HL-60/S4 (cell line): ENCODE data around the gene KRTAP5-9.
"Not testable (repeated sequence)": the region's sequence is repeated elsewhere in the genome, so short reads cannot be mapped to it uniquely, and the experiment has no call there.

Source experiments
- in situ Hi-C: fragments of 300-500 bp; cut with MboI; formaldehyde crosslinking; loops from 2 replicates; pipeline ENCODE4 v1.14.3; 2022; ENCODE audit warnings: low sequenced_read_pairs

Gene KRTAP5-9

DNA sequence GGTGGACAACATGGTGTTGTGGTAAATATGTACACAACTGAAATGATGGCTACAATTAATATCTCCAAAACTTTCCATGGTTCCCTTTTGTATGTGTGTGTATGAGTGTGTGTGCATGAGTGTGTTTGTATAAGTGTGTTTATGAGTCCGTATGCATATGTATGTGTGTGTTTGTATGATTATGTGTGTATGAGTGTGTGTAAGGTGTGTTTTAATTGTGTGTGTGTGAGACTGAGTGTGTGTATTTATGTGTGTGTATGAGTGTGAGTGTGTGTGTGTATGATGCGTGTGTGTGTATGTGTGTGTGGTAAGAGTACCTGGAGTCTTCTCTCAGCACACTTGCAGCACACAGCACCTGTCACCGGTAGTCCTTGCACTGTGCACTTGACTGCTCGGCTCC, 7.8 kb downstream of the KRTAP5-9 start:
- in situ Hi-C loops, result no loop called here

DNA sequence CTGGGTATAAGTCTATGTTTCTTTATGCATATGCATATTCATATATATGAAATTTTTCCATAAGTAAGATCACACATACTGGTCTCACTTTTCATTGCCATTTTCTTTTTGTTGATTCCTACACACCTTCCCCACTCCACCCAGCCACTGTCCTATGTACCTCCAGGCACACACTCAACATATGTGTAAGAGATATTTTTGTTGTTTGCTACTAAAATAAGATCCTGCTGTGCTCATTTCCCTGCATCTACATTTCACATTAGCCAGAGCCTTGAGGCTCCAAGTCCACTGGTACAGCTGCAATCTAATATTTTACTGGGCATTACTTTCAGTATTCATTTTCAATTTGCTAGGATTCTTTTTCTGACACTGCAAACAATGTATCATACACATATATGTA, 9.0 kb downstream of the KRTAP5-9 start:
- in situ Hi-C loops, result no loop called here

DNA sequence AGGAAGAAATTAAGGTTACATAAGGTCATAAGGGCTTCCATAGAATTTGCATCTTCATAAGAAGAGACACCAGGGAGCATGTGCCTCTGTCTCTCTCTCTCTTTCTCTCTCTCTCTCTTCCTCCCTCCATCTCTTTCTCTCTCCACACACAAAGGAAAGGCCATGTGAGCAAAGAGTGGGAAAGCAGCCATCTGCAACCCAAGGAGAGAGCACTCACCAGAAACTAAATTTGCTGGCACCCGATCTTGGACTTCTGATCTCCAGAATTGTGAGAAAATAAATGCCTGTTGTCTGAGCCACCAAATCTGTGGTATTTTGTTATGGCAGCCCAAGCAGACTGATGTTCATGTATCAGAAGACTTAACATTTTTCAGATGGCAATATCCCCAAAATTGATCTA, 10.8 kb downstream of the KRTAP5-9 start:
- in situ Hi-C loops, result no loop called here

DNA sequence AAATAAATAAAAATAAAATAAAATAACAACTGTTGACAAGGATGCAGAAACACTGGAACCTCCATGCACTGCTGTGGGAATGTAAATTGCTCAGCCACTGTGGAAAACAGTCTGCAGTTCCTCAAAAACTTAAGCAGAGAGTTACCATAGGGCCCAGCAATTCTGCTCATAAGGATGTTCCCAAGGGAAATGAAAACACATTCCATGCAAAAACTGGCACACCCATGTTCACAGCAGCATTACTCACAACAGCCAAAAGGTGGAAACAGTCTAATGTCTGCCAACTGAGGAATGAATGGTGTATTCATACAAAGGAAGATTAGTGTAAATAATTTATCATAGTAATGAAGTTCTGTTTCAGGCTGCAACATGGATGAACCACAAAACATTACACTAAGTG, 13.9 kb downstream of the KRTAP5-9 start:
- in situ Hi-C loops, result no loop called here

DNA sequence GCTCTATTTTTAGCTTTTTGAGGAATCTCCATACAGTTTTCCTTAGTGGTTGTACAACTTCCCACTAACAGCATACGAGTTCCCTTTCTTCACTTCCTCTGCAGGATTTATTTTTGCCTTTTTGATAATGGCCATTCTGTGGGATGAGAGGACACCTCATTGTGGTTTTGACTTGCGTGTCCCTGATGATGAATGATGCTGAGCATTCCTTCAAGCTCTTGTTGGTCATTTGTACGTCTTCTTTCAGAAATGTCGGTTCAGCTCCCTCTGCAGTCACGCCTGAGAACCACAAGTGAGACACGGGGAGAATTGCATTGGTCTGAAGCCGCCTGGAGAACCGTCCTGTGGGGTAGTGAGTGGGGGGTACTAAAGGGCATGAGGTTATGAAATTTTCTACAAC, 15.2 kb downstream of the KRTAP5-9 start:
- in situ Hi-C loops, result no loop called here

DNA sequence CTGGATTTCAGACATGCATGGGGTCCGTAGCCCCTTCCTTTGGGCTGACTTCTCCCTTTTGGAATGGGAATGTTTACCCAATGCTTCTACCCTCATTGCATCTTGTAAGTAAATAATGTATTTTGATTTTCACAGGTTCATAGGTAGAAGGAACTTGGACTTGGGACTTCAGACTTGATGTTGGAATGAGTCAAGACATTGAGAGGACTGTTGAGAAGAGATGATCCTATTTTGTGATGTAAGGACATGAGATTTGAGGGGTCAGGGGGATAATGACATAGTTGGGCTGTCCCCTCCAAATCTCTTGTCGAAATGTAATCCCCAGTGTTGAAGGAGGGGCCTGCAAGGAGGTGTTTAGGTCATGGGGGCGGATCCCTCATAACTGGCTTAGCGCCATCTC, 16.2 kb downstream of the KRTAP5-9 start:
- in situ Hi-C loops, result no loop called here

DNA sequence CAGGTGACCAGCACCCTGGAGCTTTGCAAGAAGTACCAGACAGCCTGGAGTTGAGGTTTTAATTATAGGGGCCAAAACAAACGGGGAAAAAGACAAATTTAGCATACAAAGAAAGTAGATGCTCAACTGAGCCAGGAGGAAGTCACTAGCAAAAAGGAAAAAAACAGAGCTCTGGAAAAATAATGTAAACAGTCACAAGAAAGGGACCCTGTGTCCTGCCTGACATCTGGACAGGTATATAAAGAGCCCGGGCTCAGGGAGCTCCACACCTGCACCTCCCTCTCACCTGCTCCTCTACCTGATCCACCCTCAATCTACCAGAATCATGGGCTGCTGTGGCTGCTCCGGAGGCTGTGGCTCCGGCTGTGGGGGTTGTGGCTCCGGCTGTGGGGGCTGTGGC, 17.0 kb downstream of the KRTAP5-9 start, which contains the start of gene KRTAP5-10:
KRTAP5-10 (plus strand) TSS at position 301 of the 400 bp plus-strand sequence; CDS start at position 326, 25 bp downstream.
- in situ Hi-C loops, result no loop called here

DNA sequence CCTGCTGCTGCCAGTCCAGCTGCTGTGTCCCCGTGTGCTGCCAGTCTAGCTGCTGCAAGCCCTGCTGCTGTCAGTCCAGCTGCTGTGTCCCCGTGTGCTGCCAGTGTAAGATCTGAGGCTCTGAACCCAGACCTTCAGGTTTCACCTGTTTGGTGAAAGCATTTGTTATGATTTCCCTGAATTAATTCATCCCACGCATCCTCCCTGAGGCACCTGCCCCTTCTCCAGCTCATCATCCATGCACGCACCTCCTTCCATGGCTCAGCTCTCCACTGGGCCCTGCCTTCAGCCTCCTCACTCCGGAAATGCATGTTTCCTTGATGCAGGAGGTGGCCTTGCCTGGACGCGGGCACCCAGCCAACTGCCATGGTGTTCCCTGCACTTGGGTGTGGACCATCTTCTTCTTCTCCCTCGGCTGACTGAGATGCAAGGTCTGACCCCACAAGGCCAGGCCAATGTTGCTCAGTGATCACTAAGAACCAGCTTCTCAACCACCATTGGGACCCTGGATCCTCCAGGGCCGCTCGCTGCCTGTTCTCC, 17.9 kb downstream of the KRTAP5-9 start:
- in situ Hi-C loops, result no loop called here

DNA sequence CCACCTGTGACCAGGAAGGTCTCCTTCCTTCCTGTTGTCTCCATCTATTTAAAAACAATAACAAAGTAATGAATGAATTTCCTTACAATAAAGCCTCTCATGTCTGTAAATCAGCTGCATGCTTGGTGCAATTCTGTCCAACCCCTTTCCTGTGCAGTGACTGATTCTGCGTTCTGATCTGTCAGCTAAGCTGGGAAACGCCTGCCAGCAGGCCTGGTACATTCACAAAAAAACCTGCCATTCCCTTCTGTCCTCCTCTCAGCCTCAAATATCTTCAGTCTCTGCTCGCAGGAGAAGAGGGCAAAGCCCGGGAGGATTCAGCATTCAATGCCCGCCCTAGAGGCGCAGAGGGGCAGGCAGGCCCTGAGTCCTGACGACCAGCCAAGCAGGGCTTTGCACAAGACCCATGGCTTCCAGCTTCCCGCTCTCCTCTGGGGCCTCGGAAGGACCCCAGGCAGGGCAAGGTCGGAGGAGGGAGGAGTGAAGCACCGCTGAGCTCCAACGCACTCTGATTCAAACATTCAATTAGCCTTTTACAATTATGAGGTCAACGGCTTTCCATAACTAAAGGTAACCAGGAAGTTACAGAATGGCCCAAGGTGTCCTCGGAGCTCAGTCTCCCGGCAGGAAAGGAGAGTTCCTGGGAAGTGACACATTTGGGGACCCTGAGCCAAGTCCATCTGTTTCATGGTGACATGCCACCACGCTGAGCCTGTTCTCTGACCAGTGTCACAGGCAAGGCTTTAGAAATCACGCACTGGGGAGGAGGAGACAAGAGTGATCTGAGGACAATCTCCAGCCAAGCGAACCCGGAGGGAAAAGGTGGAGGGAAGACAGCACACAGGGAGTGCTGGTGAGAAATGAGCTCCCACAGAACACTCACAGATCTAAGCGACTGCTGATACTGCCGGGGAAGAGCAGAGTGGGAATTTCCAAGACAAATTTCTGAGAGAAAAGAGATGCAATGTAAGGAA, 18.7 kb downstream of the KRTAP5-9 start:
- in situ Hi-C loops, result not testable (repeated sequence)

DNA sequence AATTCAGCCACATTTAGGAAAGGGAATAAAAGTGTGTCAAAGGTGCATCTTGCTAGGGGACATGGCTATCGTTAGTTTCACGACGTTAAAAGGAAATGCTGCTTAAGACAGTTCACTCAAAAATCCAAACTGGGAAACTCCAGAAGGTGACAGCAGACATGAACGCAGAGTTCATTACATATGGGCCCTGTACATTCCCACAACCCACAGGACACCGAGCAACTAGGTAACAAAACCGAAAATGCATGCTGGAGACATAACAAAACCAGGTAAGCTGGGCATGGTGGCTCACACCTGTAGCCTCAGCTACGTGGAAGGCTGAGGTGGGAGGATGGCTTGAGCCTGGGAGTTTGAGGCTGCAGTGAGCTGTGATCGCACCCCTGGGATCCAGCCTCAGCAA, 19.4 kb downstream of the KRTAP5-9 start:
- in situ Hi-C loops, result not testable (repeated sequence)

DNA sequence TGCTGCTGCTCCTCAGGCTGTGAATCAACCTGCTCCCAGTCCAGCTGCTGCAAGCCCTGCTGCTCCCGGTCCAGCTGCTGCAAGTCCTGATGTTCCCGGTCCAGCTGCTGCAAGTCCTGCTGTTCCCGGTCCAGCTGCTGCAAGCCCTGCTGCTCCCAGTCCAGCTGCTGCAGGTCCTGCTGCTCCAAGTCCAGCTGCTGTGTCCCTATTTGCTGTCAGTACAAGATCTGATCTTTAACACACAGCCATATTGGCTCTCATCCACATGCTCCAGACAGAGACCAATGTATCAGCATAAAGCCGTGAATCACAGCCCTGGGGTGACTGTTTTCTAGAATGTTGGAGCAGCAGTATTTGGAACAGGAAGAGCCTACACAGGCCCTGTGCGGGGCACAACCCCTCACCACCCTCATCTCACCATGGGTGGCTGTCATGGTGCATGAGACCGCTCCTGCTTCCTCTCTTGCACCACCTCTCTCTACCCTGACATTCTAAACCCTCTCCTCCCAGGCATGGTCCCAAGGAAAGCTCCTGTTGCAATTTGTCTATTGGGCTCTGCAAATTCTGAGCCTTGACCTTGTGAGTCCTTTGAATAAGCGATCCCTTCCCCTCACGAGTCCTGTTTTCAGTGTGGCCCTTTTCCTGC, 20.6 kb downstream of the KRTAP5-9 start:
- in situ Hi-C loops, result no loop called here

DNA sequence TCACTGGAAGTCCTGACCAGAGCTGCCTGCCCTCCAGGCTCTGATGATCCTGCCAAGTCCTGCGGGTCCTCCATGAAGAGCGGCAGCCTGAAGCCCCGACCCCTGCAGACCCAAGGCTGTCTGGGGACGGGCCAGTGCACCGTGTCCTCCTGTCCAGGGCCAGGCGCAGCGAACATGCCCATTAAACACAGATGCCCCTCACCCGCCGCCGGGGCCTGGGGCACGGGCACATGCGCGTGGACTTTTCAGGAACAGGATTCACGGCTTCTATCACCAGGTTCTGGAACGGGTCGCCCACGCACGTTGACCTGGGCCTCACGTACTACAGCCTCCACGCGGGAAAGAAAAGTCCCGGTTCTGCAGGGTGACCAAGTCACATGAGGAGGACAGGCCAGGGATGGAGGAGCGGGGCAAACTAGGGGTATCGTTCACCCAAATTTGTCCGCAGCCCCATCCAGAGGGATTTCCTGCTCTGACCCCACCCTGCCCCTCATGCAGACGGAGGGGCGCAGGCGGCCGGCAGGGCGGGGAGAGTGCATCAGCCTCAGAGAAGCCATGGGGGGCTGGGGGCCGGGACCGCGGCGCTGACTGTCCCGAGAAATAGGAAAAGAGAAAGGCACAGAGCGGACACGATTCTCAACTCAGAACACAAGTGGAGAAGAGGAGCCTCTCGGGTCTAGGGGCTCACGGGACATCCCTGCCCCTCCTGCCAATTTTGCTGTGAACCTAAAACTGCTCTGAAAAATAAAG, 23.1 kb downstream of the KRTAP5-9 start:
- in situ Hi-C loops, result not testable (repeated sequence)

DNA sequence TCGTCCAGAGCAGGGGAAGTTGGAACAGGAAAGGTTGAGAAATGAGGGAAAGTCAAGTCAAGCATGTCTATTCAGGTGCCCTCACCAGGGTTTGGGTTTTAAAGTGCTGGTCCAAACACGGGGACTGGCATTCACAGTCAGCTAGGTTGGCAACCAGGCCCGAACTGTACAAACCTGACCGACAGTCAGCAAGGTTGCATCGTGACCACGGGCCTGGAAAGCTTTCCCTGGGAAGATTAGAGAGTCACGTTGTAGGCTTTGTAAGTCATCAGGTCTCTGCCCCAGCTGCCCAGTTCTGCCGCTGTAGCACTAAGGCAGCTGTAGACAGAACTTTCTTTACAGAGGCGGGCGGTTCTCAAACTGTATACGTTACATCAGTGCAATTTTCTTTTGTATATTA, 24.6 kb downstream of the KRTAP5-9 start:
- in situ Hi-C loops, result no loop called here

DNA sequence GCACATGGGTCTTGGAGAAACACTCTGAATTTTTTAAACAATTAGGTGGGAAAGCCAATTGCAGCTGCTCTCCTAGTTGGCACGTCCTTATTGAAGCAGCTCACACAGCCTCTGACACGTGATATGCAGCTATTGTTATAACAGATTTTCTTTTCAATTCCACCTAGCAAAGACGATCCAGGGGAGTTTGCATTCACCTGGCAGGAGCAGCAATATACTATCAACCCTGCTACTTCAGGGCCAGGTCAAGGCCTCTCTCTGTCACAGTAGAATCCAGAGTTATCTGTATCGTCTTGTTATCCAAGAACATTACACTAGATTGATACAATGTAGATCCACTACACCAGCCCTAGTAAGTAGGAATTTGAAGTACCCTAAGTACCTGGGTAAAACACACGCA, 26.2 kb downstream of the KRTAP5-9 start:
- in situ Hi-C loops, result no loop called here

DNA sequence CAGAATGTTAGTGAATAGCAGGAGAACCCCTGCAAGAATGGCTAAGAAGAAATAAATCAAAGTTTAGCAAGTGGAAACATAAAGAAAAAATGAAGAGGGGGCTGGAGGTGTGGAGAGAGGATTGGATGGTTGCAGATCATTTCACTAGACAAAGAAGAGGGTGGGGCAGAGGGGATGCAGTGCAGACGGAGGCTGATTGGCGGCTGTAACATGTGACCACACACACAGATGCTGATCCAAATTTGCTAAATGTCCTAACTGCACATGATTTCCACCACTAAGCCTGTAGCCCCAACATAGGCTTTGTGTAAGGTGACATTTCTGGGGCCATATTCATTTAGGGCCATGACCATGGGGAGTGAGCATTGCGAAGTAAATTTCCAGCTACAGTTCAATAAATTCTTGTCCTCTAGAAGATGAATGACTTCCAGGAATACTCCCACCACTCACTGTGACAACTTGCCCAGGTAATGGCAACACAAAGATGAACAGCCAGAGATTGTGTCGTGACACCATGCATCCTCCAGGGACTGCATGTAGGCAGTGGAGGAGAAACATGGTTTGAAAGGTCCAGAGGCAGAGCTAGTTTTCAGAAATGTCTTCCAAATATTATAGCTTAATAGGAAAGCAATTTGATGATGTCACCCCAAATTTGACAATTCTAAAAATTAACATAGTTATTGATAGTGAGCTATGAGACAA, 27.7 kb downstream of the KRTAP5-9 start:
- in situ Hi-C loops, result no loop called here

DNA sequence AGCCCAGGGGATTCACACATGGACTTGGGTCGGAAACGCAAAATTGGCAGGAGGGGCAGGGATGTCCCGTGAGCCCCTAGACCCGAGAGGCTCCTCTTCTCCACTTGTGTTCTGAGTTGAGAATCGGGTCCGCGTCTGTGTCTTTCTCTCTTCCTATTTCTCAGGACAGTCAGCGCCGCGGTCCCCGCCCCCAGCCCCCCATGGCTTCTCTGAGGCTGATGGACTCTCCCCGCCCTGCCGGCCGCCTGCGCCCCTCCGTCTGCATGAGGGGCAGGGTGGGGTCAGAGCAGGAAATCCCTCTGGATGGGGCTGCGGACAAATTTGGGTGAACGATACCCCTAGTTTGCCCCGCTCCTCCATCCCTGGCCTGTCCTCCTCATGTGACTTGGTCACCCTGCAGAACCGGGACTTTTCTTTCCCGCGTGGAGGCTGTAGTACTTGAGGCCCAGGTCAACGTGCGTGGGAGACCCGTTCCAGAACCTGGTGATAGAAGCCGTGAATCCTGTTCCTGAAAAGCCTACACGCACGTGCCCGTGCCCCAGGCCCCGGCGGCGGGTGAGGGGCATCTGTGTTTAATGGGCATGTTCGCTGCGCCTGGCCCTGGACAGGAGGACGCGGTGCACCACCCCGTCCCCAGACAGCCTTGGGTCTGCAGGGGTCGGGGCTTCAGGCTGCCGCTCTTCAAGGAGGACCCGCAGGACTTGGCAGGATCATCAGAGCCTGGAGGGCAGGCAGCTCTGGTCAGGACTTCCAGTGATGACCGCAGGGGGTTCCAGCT, 28.7 kb downstream of the KRTAP5-9 start:
- in situ Hi-C loops, result not testable (repeated sequence)

DNA sequence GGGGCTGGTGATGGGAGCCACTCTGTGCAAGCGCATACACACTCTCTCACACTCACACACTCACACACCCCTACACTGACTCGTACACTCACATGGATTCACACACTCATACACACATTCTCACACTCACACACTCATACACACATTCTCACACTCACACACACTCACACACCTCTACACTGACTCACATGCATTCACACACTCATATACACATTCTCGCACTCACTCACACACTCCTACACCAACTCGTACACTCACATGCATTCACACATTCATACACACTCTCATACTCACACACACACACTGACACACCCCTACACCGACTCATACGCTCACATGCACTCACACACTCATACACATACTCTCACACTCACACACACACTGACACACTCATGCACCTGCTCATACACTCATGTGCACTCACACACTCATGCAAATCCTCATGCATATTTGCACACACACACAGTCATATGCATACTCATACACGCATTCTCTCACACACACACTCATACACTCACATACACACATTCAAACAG, 29.3 kb downstream of the KRTAP5-9 start:
- in situ Hi-C loops, result no loop called here

DNA sequence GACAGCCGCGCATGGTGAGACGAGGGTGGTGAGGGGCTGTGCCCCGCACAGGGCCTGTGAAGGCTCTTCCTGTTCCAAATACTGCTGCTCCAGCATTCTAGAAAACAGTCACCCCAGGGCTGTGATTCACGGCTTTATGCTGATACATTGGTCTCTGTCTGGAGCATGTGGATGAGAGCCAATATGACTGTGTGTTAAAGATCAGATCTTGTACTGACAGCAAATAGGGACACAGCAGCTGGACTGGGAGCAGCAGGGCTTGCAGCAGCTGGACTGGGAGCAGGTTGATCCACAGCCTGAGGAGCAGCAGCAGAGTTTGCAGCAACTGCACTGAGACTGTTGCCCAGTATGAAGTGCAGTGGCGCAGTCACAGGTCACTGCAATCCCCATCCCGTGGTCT, 31.3 kb downstream of the KRTAP5-9 start:
- in situ Hi-C loops, result not testable (repeated sequence)
